DND-41 (cell line): Measurements from ENCODE around the gene ITIH5.

ENCODE experiments used
- EZH2 ChIP-seq: IDR thresholded peaks from 3 replicates; pipeline ENCODE4 v1.6.1; 2012; ENCODE audit warnings: borderline replicate concordance, low read depth, mild to moderate bottlenecking, moderate library complexity, low read length, inconsistent platforms; ENCODE audit not compliant: severe bottlenecking
- TF ChIP-seq, protein P1 (sequence below): IDR thresholded peaks from 2 replicates; pipeline ENCODE4 v1.5.1; 2012; ENCODE audit warnings: borderline replicate concordance, low read length, moderate library complexity, mild to moderate bottlenecking; ENCODE audit not compliant: poor library complexity, severe bottlenecking; ENCODE audit errors: extremely low read depth

DNA sequence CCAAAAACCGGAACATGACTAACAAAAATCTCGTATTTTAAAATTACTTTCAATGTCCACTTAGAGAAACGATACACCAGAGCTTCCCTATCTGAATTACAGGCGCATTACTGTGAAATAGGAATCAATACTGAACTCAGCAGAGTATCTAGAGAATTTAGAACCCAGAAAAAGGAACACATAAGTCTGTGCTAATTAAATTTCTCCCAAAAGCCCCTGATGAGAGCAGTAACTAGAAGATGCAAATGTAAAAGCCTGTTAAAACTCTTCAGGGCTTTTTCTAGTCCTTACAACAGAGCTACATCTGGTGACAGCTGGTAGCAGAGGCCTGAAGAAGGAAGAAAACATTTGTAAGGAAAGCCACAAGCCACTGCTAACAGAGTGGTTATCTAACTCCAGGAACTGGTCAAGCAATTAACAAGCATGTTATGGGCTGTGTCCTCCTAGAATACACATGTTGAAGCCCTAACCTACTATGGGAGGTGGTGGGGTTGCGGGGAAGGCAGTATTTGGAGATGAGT is 24.2 kb downstream of the ITIH5 start:
- TF ChIP-seq, protein P1, sequence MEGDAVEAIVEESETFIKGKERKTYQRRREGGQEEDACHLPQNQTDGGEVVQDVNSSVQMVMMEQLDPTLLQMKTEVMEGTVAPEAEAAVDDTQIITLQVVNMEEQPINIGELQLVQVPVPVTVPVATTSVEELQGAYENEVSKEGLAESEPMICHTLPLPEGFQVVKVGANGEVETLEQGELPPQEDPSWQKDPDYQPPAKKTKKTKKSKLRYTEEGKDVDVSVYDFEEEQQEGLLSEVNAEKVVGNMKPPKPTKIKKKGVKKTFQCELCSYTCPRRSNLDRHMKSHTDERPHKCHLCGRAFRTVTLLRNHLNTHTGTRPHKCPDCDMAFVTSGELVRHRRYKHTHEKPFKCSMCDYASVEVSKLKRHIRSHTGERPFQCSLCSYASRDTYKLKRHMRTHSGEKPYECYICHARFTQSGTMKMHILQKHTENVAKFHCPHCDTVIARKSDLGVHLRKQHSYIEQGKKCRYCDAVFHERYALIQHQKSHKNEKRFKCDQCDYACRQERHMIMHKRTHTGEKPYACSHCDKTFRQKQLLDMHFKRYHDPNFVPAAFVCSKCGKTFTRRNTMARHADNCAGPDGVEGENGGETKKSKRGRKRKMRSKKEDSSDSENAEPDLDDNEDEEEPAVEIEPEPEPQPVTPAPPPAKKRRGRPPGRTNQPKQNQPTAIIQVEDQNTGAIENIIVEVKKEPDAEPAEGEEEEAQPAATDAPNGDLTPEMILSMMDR: no peak
- TF ChIP-seq EZH2: no peak
